Stimulated activated CD4-positive, alpha-beta T cell treated with anti-CD3 and anti-CD28 coated beads, Interleukin-1b, Interleukin-23, amount 100 ng/mL, for 48 hours (primary cell): Measurements from ENCODE around the gene CUX1.
A peak's percentile ranks its signal among the peaks of the same experiment; 100 is the strongest.
"Not testable (repeated sequence)": the region's sequence is repeated elsewhere in the genome, so short reads cannot be mapped to it uniquely, and the experiment has no call there.

Experiments used
- DNase-seq: peaks from one replicate; pipeline ENCODE4 v3.0.0-alpha.2; 2020

CUX1 gene

GRCh38 chr7:102024005-102024768 lies 206.8 kb downstream of the CUX1 start:
- no peak for DNase-seq

DNA sequence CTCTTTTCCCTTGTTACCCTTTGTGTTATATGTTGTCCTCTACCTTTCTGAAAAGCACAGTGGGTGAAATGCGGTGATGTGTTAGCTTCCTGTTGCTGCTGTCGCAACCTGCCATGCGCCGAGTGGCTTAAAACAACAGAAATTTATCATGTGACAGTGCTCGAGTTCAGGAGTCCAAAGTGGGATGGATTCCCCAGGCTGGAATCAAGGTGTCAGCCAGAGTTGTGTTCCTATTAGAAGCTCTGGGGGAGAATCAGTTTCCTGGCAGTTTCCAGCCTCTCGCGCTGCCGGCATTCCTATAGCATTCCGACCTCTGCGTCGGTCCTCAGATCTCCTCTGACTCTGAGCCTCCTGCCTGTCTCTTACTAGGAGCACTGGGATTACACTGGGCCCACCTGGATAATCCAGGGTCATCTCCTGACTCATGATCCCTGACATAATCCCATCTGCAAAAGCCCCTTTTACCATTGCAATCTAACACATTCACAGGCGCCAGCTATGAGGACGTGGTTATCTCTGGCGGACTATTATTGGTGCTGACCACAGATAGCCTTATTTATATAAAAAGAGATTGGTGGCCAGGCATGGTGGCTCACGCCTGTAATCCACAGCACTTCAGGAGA lies 207.5 kb downstream of the CUX1 start:
- no peak for DNase-seq

GRCh38 chr7:102025777-102026176 lies 208.4 kb downstream of the CUX1 start:
- not testable (repeated sequence) for DNase-seq

GRCh38 chr7:102028206-102028826 lies 210.9 kb downstream of the CUX1 start:
- peak; percentile 11 for DNase-seq

GRCh38 chr7:102029616-102030015 lies 212.2 kb downstream of the CUX1 start:
- DNase-seq, result no peak

GRCh38 chr7:102030696-102031095 lies 213.3 kb downstream of the CUX1 start:
- DNase-seq, result no peak

GRCh38 chr7:102036958-102037357 lies 219.5 kb downstream of the CUX1 start:
- DNase-seq, result no peak

DNA sequence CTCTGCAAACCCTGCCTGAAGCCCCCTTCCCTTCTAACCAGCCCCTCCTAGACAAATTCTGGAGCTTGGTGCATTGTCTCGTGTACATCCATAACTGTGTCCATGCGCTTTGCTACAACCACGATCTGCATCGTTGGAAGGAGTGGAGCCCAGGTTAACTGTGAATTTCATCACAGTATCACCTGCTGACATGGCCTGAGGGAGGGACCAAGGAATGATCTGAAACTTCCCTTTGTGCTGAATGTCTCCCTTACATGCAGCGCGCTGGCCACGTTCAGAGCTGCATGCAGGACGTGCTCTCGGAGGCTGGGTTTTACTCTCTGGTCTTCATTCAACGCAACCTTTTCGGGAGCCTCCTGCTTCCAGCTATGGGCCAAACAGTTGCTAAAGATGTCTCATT lies 222.3 kb downstream of the CUX1 start:
- no peak for DNase-seq

DNA sequence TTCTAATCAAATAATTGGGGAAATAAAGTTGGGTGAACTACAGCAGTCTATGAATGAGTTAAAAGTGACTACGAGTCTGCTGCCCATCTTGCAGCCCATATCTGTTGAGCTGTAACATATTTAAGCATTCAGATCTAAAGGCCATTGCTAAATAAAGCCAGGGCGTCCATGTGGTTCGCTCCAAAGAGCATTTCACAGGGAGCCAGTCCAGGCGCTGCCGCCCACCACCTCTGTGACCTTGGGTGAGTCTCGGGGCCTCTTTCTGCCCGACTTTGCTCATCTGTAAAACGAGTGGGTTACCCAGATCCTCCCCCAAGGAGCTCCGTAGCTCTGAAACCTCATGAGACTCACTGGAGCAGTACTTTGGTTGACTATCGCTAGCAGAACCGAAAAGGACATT lies 223.1 kb downstream of the CUX1 start:
- DNase-seq, result no peak

DNA sequence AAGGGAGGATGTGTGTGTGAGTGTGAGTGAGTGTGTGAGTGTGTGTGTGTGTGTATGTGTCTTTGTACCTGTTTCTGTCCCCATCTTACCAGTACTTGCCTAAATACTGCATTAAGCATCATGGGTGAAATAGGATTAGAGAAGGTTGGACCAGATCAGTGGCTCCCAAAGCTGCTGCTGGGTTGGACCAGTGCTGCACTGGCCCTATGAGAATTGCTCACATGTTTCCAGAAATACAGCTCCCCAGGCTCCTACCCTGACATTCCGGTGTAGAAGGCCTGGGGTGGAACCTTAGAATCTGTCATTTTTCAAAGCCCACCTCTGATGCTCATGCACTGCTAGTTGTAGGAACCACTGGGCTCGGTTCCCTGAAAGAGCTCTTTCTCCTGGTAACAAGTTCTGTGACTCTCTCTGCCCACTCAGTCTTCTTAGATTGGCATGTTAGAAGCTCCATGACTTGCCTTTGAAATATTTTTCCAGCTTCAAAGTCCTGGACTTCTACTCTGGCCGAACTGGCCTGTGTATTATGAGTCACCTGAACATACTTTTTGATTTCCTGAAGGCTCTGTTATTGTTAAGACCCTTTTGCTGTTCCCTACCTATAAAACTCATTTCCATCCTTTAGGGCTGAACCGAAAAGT lies 224.7 kb downstream of the CUX1 start:
- no peak for DNase-seq

- not testable (repeated sequence) for DNase-seq
These were observed 225.4 kb downstream of the CUX1 start for GRCh38 chr7:102042796-102043195.

DNA sequence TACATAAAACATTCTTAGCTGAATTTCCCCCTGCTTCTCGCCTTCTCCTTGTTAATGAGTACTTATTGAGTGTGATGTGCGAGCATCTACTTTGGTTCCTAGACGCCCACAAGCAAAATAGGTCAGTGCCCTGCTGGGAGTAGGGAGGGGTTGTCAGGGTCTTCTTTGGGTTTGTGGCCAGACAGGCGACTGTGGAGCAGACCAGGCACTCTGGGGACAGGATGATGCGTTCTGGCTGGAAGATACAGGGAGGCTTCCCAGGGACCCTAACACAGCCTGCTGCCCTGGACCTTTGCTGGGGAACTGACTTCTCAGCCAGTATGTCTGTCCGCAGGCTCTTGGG lies 227.2 kb downstream of the CUX1 start:
- no peak for DNase-seq

DNA sequence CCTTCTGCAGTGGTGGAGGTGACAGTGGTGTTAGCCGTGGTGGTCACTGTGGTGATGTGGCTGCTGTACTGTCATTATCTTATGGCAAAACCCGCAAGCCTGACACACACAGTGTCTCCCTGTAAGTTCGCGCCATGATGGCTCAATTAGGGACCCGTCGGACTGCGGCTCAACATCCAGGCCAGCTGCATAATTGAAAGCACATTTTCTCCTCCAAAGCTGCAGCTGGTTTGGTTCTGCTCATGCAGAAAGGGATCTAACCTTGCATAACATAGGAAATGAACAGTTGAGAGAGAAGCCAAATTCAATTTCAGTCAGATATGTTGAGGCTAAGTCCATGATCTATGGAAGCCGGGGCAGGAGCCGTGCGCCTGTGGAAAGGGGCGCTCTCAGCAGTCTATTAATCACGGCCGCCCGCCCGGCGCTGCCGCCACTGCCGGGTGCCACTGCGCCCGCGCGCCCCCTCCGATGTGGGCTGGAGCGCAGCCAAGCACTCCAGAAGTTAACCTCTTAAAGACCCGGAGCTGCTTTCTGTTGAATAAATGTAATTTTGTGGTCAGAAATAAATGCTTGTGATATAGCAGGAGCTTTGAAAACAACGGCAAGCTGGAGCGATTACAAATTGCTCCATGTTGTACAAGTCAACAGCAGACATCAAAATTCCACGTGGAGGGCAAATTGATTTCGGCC lies 227.7 kb downstream of the CUX1 start:
- no peak for DNase-seq

- DNase-seq, result no peak
These were observed 228.4 kb downstream of the CUX1 start for GRCh38 chr7:102045681-102046372.

- DNase-seq, result no peak
These were observed 229.1 kb downstream of the CUX1 start for GRCh38 chr7:102046373-102047117.

- DNase-seq, result no peak
These were observed 229.7 kb downstream of the CUX1 start for GRCh38 chr7:102047167-102047566.

GRCh38 chr7:102049765-102050164 lies 232.3 kb downstream of the CUX1 start:
- DNase-seq, result no peak

DNA sequence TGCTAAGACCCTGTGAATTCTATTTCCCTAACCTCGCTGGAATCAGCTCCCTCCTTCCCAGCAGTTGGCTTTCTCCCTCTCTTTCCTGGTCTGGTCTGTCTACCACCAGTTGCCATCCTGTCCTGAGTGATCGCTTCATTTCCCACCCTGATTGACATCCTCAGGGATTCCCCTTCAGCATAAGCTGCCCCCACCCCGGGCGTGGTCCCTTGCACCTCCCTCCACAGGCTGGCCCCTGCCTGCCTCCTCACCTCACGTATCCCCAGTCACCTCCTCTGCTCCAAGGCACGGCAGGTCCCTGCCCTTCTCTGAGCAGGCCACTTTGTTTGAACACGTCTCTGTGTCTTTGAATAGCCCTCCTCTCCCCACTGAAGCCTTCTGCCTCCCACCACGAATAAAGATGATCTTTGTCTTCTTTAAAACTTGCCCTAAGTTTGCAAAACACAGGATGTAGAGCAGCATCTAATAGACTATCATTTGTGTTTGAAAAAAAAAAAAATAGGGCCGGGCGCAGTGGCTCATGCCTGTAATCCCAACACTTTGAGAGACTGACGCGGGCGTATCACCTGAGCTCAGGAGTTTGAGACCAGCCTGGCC lies 233.5 kb downstream of the CUX1 start:
- no peak for DNase-seq

- DNase-seq, result not testable (repeated sequence)
These were observed 234.3 kb downstream of the CUX1 start for GRCh38 chr7:102051736-102052135.

DNA sequence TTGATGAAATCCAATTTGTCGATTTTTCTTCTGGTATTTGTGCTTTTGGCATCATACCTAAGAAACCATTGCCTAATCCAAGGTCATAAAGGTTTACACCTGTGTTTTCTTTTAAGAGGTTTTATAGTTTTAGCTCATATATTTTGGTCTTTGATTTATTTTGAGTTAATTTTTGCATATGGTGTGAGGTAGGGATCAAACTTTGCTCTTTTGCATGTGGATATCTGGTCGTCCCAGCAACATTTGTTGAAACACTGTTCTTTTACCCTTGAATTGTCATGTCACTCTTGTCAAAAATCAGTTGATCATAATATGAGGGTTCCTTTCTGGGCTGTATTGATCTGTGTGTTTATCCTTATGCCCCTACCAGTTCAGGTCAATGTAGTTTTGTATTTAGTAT lies 236.7 kb downstream of the CUX1 start:
- DNase-seq, result no peak
